Gastroesophageal sphincter (tissue), 3 donors: ENCODE results near the gene CASP9.

ENCODE experiments used
- POLR2A ChIP-seq, 2 donors: fragments of 450-650 bp; IDR thresholded peaks; one replicate each; pipeline ENCODE4 v1.6.1; 2017; ENCODE audit warnings: antibody characterized with exemption in 2 of 2, mild to moderate bottlenecking in 2 of 2, moderate library complexity in 1 of 2
- POLR2AphosphoS5 ChIP-seq: sonication (generic); formaldehyde crosslinking; IDR thresholded peaks from one replicate; pipeline ENCODE4 v1.6.1; 2017; ENCODE audit warnings: antibody characterized with exemption
- TF ChIP-seq, protein P1 (sequence below), 4 experiments: fragments of 200-600 bp in 2 of 4; fragments of 450-650 bp in 2 of 4; sonication (generic) in 1 of 4; IDR thresholded peaks; one replicate each; pipeline ENCODE4 v1.5.1; 2017 to 2019; ENCODE audit warnings: antibody characterized with exemption in 4 of 4, mild to moderate bottlenecking in 2 of 4, moderate library complexity in 2 of 4

DNA sequence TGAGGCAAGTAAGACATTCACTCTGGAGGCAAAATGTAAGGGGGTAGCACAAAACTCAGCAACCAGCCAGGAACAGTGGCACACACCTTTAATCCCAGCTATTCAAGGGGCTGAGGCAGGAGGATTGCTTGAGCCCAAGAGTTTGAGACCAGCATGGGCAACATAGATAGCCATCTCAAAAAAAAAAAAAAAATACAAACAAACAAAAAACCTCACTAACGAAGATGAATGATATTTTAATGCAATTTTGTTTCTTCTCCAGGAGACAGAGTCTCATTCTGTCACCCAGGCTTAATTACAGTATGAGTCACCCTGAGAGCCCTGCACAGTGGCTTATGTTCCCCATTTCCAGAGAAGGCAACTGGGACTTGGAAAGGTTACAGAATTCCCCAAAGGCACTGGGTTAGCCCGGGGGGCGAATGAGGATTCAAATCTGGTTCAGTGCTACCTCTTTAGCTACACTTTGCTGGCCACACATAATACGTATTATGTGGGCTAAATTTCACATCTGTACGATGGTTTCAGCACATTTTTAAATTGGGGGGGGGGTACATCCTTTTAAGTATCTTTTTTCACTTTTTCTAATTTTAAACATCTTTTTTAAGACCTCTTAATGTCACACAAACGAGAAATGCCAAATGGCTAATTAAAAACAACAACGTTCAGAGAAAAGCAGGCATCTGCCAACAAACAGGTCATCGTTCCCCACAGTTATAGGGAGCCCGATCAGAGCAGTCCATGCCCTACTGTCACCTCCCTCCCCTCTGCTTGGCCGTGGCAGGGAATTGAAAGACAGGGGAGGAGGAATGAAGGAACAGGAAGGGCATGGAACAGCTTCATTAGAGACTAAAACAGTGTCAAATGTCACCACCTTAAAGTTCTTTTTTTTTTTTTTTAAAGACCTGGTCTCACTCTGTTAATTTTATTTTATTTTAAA is 64.0 kb downstream of the CASP9 start:
- TF ChIP-seq, protein P1, sequence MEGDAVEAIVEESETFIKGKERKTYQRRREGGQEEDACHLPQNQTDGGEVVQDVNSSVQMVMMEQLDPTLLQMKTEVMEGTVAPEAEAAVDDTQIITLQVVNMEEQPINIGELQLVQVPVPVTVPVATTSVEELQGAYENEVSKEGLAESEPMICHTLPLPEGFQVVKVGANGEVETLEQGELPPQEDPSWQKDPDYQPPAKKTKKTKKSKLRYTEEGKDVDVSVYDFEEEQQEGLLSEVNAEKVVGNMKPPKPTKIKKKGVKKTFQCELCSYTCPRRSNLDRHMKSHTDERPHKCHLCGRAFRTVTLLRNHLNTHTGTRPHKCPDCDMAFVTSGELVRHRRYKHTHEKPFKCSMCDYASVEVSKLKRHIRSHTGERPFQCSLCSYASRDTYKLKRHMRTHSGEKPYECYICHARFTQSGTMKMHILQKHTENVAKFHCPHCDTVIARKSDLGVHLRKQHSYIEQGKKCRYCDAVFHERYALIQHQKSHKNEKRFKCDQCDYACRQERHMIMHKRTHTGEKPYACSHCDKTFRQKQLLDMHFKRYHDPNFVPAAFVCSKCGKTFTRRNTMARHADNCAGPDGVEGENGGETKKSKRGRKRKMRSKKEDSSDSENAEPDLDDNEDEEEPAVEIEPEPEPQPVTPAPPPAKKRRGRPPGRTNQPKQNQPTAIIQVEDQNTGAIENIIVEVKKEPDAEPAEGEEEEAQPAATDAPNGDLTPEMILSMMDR (IDR thresholded peaks at IDR 0.05), result no peak
- no peak for TF ChIP-seq POLR2A (IDR thresholded peaks at IDR 0.05)
- TF ChIP-seq POLR2AphosphoS5, result no peak
